HCT116 (cell line): ENCODE results near the gene HECW1. TPM values are rescaled to one million over a fixed set of nuclear protein-coding genes. Genes with fewer than 3 reads are reported as not detected.

Source experiments
- ATAC-seq: fragments of 200-7000 bp; cut with Tn5 transposase; 2 replicates; pipeline ENCODE4 v1.9.1; 2020; ENCODE audit warnings: mild to moderate bottlenecking, moderate library complexity
- BruUV-seq: library from RNA; stranded (reverse); fragments of 400-500 nt; replicated peaks from 2 replicates; lab custom pipeline; 2021; lab: Mats Ljungman, UMichigan
- CTCF ChIA-PET: fragments of 300-600 bp; sonication (Branson Sonifier 250); formaldehyde crosslinking; loops from one replicate; lab custom pipeline; 2021; ENCODE audit warnings: antibody characterized with exemption; lab: Charles Lee
- POLR2A ChIA-PET: fragments of 300-600, 350-600 bp; sonication (Branson Sonifier 250); formaldehyde crosslinking; loops from one replicate; lab custom pipeline; 2021; ENCODE audit warnings: antibody characterized with exemption; lab: Charles Lee
- RAD21 ChIA-PET, 2 experiments: fragments of 300-600 bp; sonication (Branson Sonifier 250); formaldehyde crosslinking; loops; one replicate each; lab custom pipeline; 2023; ENCODE audit warnings: low total read pairs in 2 of 2; ENCODE audit not compliant: uncharacterized antibody in 2 of 2, unreplicated experiment in 2 of 2, low non-redundant PET in 1 of 2; lab: Charles Lee
- DNase-seq: peaks from one replicate; pipeline ENCODE4 v3.0.0-alpha.2; 2010; ENCODE audit warnings: low read depth, low spot score
- H2AFZ ChIP-seq: fragments of 200-600 bp; shearing (Covaris generic), sonication (generic); 2 replicates; pipeline ENCODE4 v1.6.1; 2017; ENCODE audit warnings: low read depth, mixed run types, mixed read lengths, antibody characterized with exemption, low read length; ENCODE audit not compliant: poor library complexity, severe bottlenecking
- H3K27ac ChIP-seq: 2 replicates; pipeline ENCODE4 v1.5.1; 2012; ENCODE audit warnings: low read depth, low read length
- H3K27me3 ChIP-seq: fragments of 200-600 bp; sonication (generic); 2 replicates; pipeline ENCODE4 v1.6.1; 2016; ENCODE audit warnings: mixed run types, low read length, mixed read lengths; ENCODE audit not compliant: insufficient read depth
- H3K36me3 ChIP-seq, 2 experiments: fragments of 200-500 bp in 1 of 2; fragments of 200-600 bp in 1 of 2; sonication (Bioruptor generic) in 1 of 2; sonication (generic) in 1 of 2; 2 replicates each; pipeline versions ENCODE4 v1.5.1 to v1.6.1; 2014 to 2016; ENCODE audit warnings: low read length in 2 of 2, inconsistent platforms in 1 of 2, mixed read lengths in 1 of 2, mixed run types in 1 of 2; ENCODE audit not compliant: insufficient read depth in 2 of 2, control insufficient read depth in 1 of 2
- H3K4me1 ChIP-seq, 2 experiments: fragments of 200-600 bp in 1 of 2; sonication (generic) in 1 of 2; 2 replicates each; pipeline versions ENCODE4 v1.5.1 to v1.6.1; 2012 to 2017; ENCODE audit warnings: low read length in 2 of 2, inconsistent platforms in 1 of 2, mild to moderate bottlenecking in 1 of 2, mixed read lengths in 1 of 2, mixed run types in 1 of 2, moderate library complexity in 1 of 2; ENCODE audit not compliant: insufficient read depth in 2 of 2, control insufficient read depth in 1 of 2
- H3K4me2 ChIP-seq: fragments of 200-600 bp; sonication (generic); 2 replicates; pipeline ENCODE4 v1.6.1; 2017; ENCODE audit warnings: mixed run types, low read length, mixed read lengths
- H3K4me3 ChIP-seq, 2 experiments: fragments of 200-600 bp in 1 of 2; sonication (generic) in 1 of 2; replicated peaks in 1 of 2; 2 replicates each; pipeline ENCODE4 v1.5.1; 2011 to 2016; ENCODE audit warnings: low read length in 2 of 2, control low read depth in 1 of 2, low read depth in 1 of 2, mild to moderate bottlenecking in 1 of 2, mixed read lengths in 1 of 2, mixed run types in 1 of 2
- H3K79me2 ChIP-seq: fragments of 200-600 bp; sonication (generic); 2 replicates; pipeline ENCODE4 v1.6.1; 2017; ENCODE audit warnings: mild to moderate bottlenecking, mixed run types, low read length, moderate library complexity, mixed read lengths; ENCODE audit not compliant: insufficient read depth
- H3K9ac ChIP-seq: fragments of 200-600 bp; sonication (generic); 2 replicates; pipeline ENCODE4 v1.6.1; 2016; ENCODE audit warnings: low read length, mixed read lengths
- H3K9me2 ChIP-seq: fragments of 200-600 bp; sonication (generic), shearing (Covaris generic); 2 replicates; pipeline ENCODE4 v1.6.1; 2017; ENCODE audit warnings: mixed run types, mild to moderate bottlenecking, moderate library complexity; ENCODE audit not compliant: insufficient read depth
- H3K9me3 ChIP-seq, 2 experiments: fragments of 200-500 bp in 1 of 2; fragments of 200-600 bp in 1 of 2; sonication (Bioruptor generic) in 1 of 2; sonication (generic) in 1 of 2; 2 replicates each; pipeline ENCODE4 v1.6.1; 2014 to 2017; ENCODE audit warnings: low read length in 2 of 2, mixed read lengths in 2 of 2, inconsistent platforms in 1 of 2, low read depth in 1 of 2, mild to moderate bottlenecking in 1 of 2, mixed run types in 1 of 2, moderate library complexity in 1 of 2; ENCODE audit not compliant: control insufficient read depth in 1 of 2, insufficient read depth in 1 of 2
- H4K20me1 ChIP-seq: fragments of 200-600 bp; sonication (generic), shearing (Covaris generic); 2 replicates; pipeline ENCODE4 v1.6.1; 2017; ENCODE audit warnings: mixed run types, mild to moderate bottlenecking, moderate library complexity; ENCODE audit not compliant: insufficient read depth
- ATF3 ChIP-seq: IDR thresholded peaks from 2 replicates; pipeline ENCODE4 v1.6.1; 2012
- CBX3 ChIP-seq: IDR thresholded peaks from 2 replicates; pipeline ENCODE4 v1.6.1; 2012; ENCODE audit warnings: low read depth
- CEBPB ChIP-seq: IDR thresholded peaks from 2 replicates; pipeline ENCODE4 v1.6.1; 2012; ENCODE audit warnings: low read depth
- EGR1 ChIP-seq: IDR thresholded peaks from 2 replicates; pipeline ENCODE4 v1.6.1; 2012; ENCODE audit warnings: low read depth
- ELF1 ChIP-seq: IDR thresholded peaks from 2 replicates; pipeline ENCODE4 v1.6.1; 2012; ENCODE audit warnings: low read depth, borderline replicate concordance
- EZH2 ChIP-seq: fragments of 200-600 bp; sonication (generic); IDR thresholded peaks from 2 replicates; pipeline ENCODE4 v1.6.1; 2017; ENCODE audit warnings: antibody characterized with exemption, mixed run types
- EZH2phosphoT487 ChIP-seq: fragments of 200-600 bp; IDR thresholded peaks from 2 replicates; pipeline ENCODE4 v1.6.1; 2018; ENCODE audit warnings: antibody characterized with exemption, borderline replicate concordance
- FOSL1 ChIP-seq: IDR thresholded peaks from 2 replicates; pipeline ENCODE4 v1.6.1; 2012; ENCODE audit warnings: low read depth
- JUND ChIP-seq: IDR thresholded peaks from 2 replicates; pipeline ENCODE4 v1.6.1; 2012
- POLR2A ChIP-seq: IDR thresholded peaks from 2 replicates; pipeline ENCODE4 v1.7.0; 2011; ENCODE audit warnings: borderline replicate concordance; ENCODE audit not compliant: insufficient read depth, insufficient read length; ENCODE audit errors: extremely low read depth
- POLR2AphosphoS5 ChIP-seq: IDR thresholded peaks from 2 replicates; pipeline ENCODE4 v1.6.1; 2011; ENCODE audit warnings: mild to moderate bottlenecking, low read depth, low read length, moderate library complexity
- RAD21 ChIP-seq: IDR thresholded peaks from 2 replicates; pipeline ENCODE4 v1.6.1; 2012; ENCODE audit warnings: low read depth, mild to moderate bottlenecking
- REST ChIP-seq: IDR thresholded peaks from 2 replicates; pipeline ENCODE4 v1.6.1; 2012; ENCODE audit warnings: low read depth
- SIN3A ChIP-seq: IDR thresholded peaks from 2 replicates; pipeline ENCODE4 v1.6.1; 2012; ENCODE audit warnings: low read depth
- SP1 ChIP-seq: IDR thresholded peaks from 2 replicates; pipeline ENCODE4 v1.6.1; 2012; ENCODE audit warnings: low read depth
- SRF ChIP-seq: IDR thresholded peaks from 2 replicates; pipeline ENCODE4 v1.6.1; 2012; ENCODE audit warnings: low read depth
- TCF7L2 ChIP-seq: IDR thresholded peaks from 2 replicates; pipeline ENCODE4 v1.7.0; 2011; ENCODE audit warnings: borderline replicate concordance, inconsistent platforms; ENCODE audit not compliant: insufficient read depth, insufficient read length; ENCODE audit errors: extremely low read depth
- YY1 ChIP-seq: IDR thresholded peaks from 2 replicates; pipeline ENCODE4 v1.6.1; 2011; ENCODE audit warnings: low read length, low read depth, moderate library complexity, mild to moderate bottlenecking; ENCODE audit not compliant: insufficient replicate concordance; ENCODE audit errors: extremely low read depth
- ZFX ChIP-seq: fragments of 450-650 bp; IDR thresholded peaks from 2 replicates; pipeline ENCODE4 v1.6.1; 2017
- ZNF274 ChIP-seq: fragments of 200-500 bp; sonication (Bioruptor generic); IDR thresholded peaks from 2 replicates; pipeline ENCODE4 v1.6.1; 2014; ENCODE audit warnings: mild to moderate bottlenecking, low read depth, low read length, inconsistent platforms
- intact Hi-C: fragments of 100-400 bp; cut with micrococcal nuclease; formaldehyde crosslinking; loops from 2 replicates; pipeline ENCODE4 v1.10.0; 2022
- total RNA-seq: library from RNA; stranded (reverse); gene quantifications from one replicate; pipeline ENCODE4 v1.2.1, GENCODE V29; 2021; ENCODE audit not compliant: unreplicated experiment

The HECW1 gene
- total RNA-seq, 1 experiment from 2014 or later = 5.6 TPM

- Histone ChIP-seq H4K20me1 (no peaks in the 10 kb centered on the region), H3K36me3 (no peaks in the 10 kb centered on the region), H3K4me2 (no peak overlapping the region), H3K9me3 (no peaks in the 10 kb centered on the region), H3K4me3 (no peak overlapping the region), H3K9ac (no peak overlapping the region), H3K27me3 (no peaks in the 10 kb centered on the region), H3K4me1 (no peaks in the 10 kb centered on the region), H3K27ac (no peak overlapping the region), H2AFZ (no peak overlapping the region), H3K9me2 (no peaks in the 10 kb centered on the region), H3K79me2 (no peaks in the 10 kb centered on the region)
- ChIA-PET RAD21 (no interaction called here), POLR2A (no interaction called here), CTCF (no interaction called here)
- TF ChIP-seq SP1 (no peak), CBX3 (no peak), SIN3A (no peak), EZH2phosphoT487 (no peak), CEBPB (no peak), YY1 (no peak), ELF1 (no peak), SRF (no peak), EGR1 (no peak)
- DNase-seq (no peak), ATAC-seq (no peak)
- no TSS peak for BruUV-seq
- intact Hi-C loops = no loop called here
Observed at GRCh38 chr7:43461349-43462024, 349.0 kb downstream of the HECW1 start.

- Histone ChIP-seq H3K27me3 (no peaks in the 10 kb centered on the region), H3K27ac (no peak overlapping the region), H4K20me1 (no peaks in the 10 kb centered on the region), H3K4me1 (no peaks in the 10 kb centered on the region), H3K9me3 (no peaks in the 10 kb centered on the region), H3K79me2 (no peaks in the 10 kb centered on the region)
- ATAC-seq = no peak
- DNase-seq = no peak
- ChIA-PET RAD21 (no interaction called here), POLR2A (no interaction called here)
- TF ChIP-seq YY1 (no peak), POLR2A (no peak), ZNF274 (no peak), CEBPB (no peak), CBX3 (no peak), ZFX (no peak), TCF7L2 (no peak), POLR2AphosphoS5 (no peak), REST (no peak), SP1 (no peak), JUND (no peak), FOSL1 (no peak), RAD21 (no peak), ELF1 (no peak), SIN3A (no peak), EZH2 (no peak), ATF3 (no peak)
- TF ChIP-seq, all 23 proteins: peak for 0
- Histone ChIP-seq H3K9me2 (no peaks in the 10 kb centered on the region), H3K36me3 (no peaks in the 10 kb centered on the region), H2AFZ (no peak overlapping the region), H3K9ac (no peak overlapping the region), H3K4me3 (no peak overlapping the region), H3K4me2 (no peak overlapping the region)
- no TSS peak for BruUV-seq
- CTCF ChIA-PET = no interaction called here
- intact Hi-C loops = no loop called here
Observed at GRCh38 chr7:43462836-43463235, 350.4 kb downstream of the HECW1 start.
